ENCODE results near the gene UBE2Q2.

DNA sequence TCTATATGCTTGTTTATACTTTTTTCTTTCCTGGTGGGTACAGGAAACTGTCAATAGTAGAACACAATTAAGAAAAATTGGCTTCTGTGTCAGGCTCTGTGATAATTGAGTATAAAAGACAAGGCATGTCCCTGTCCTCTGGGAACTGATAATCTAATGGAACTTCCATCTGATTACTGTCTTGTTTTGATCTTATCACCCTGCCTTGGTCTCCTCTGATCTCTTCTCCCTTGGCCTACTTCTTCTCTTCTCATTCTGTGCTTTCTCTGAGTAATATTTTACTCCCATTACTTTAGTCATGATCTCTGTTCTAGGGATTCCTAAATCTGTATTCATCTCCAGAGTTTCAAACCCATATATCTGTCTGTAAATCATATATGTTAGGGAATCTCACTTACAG lies 14.6 kb downstream of the UBE2Q2 start:
- TF ChIP-seq CTCF (conservative IDR thresholded peaks at IDR 0.05; ENCODE audit: low read depth, low read length) (no peak), MAZ (IDR thresholded peaks at IDR 0.05; ENCODE audit: borderline replicate concordance, low read depth, low read length) (no peak), USF2 (IDR thresholded peaks at IDR 0.05; ENCODE audit: low read depth, low read length) (no peak), RAD21 (IDR thresholded peaks at IDR 0.05; ENCODE audit: low read length) (no peak), SMC3 (IDR thresholded peaks at IDR 0.05; ENCODE audit: low read depth, low read length) (no peak), RCOR1 (IDR thresholded peaks at IDR 0.05; ENCODE audit: insufficient replicate concordance, low read length) (no peak)
